CD4-positive, alpha-beta memory T cell (primary cell): ENCODE results near the gene ZNF316. TPM values are rescaled to one million over a fixed set of nuclear protein-coding genes. Genes with fewer than 3 reads are reported as not detected.

Source experiments
- CTCF ChIA-PET: fragments of 350-600 bp; sonication (Branson Sonifier 250); formaldehyde crosslinking; loops from one replicate; lab custom pipeline; 2021; ENCODE audit warnings: inconsistent platforms; ENCODE audit not compliant: partially characterized antibody; lab: Charles Lee
- POLR2A ChIA-PET: fragments of 350-600 bp; sonication (Branson Sonifier 250); formaldehyde crosslinking; loops from one replicate; lab custom pipeline; 2021; ENCODE audit not compliant: partially characterized antibody; lab: Charles Lee
- DNase-seq, 5 donors: peaks; one replicate each; pipeline versions ENCODE4 v3.0.0 to v3.0.0-alpha.2; 2020 to 2022; ENCODE audit warnings: mixed read lengths in 1 of 5
- H3K27ac ChIP-seq: one replicate; pipeline ENCODE4 v1.7.0; 2013; ENCODE audit warnings: low read depth, low read length
- H3K27me3 ChIP-seq: 2 replicates; pipeline ENCODE4 v1.7.0; 2013; ENCODE audit warnings: mild to moderate bottlenecking, low read length, moderate library complexity; ENCODE audit not compliant: insufficient read depth
- H3K36me3 ChIP-seq: 2 replicates; pipeline ENCODE4 v1.7.0; 2013; ENCODE audit warnings: mild to moderate bottlenecking, low read length, moderate library complexity; ENCODE audit not compliant: insufficient read depth
- H3K4me1 ChIP-seq: 2 replicates; pipeline ENCODE4 v1.7.0; 2013; ENCODE audit warnings: mild to moderate bottlenecking, low read length, moderate library complexity; ENCODE audit not compliant: insufficient read depth
- H3K4me3 ChIP-seq, 2 donors: one replicate each; pipeline ENCODE4 v1.7.0; 2013; ENCODE audit warnings: low read length in 2 of 2, mild to moderate bottlenecking in 1 of 2
- H3K9me3 ChIP-seq, 2 donors: one replicate each; pipeline ENCODE4 v1.7.0; 2013; ENCODE audit warnings: low read length in 2 of 2, control low read depth in 1 of 2; ENCODE audit not compliant: control insufficient read depth in 1 of 2
- H3K27ac Mint-ChIP-seq, 7 donors: one replicate each; pipeline ENCODE4 v1.8.0; 2020 to 2021; ENCODE audit warnings: mixed read lengths in 7 of 7, mild to moderate bottlenecking in 6 of 7, inconsistent platforms in 3 of 7, moderate library complexity in 3 of 7
- H3K27me3 Mint-ChIP-seq, 2 donors: one replicate each; pipeline ENCODE4 v1.8.0; 2020 to 2021; ENCODE audit warnings: mixed read lengths in 2 of 2
- H3K36me3 Mint-ChIP-seq, 2 donors: one replicate each; pipeline ENCODE4 v1.8.0; 2020 to 2021; ENCODE audit warnings: mixed read lengths in 2 of 2, inconsistent platforms in 1 of 2, mild to moderate bottlenecking in 1 of 2
- H3K4me1 Mint-ChIP-seq, 4 donors: one replicate each; pipeline ENCODE4 v1.8.0; 2020 to 2021; ENCODE audit warnings: mixed read lengths in 4 of 4, mild to moderate bottlenecking in 1 of 4
- H3K4me3 Mint-ChIP-seq, 8 donors: one replicate each; pipeline ENCODE4 v1.8.0; 2020 to 2021; ENCODE audit warnings: mixed read lengths in 8 of 8, mild to moderate bottlenecking in 7 of 8, moderate library complexity in 6 of 8, inconsistent platforms in 3 of 8
- H3K9me3 Mint-ChIP-seq, 8 donors: one replicate each; pipeline ENCODE4 v1.8.0; 2020 to 2021; ENCODE audit warnings: mixed read lengths in 8 of 8, mild to moderate bottlenecking in 5 of 8, inconsistent platforms in 3 of 8, moderate library complexity in 1 of 8
- intact Hi-C: fragments of 100-400 bp; cut with micrococcal nuclease; formaldehyde crosslinking; loops from one replicate; pipeline ENCODE4 v1.15.1; 2023
- polyA plus RNA-seq, 2 donors: library from polyadenylated mRNA; unstranded; fragments of 300-500 nt; fragmentation: Illumina TruSeq; gene quantifications; one replicate each; pipeline ENCODE4 v1.2.3, GENCODE V29; 2021
- total RNA-seq, 2 experiments: library from RNA; stranded (reverse); gene quantifications; one replicate each; pipeline ENCODE4 v1.2.3, GENCODE V29; 2021

Gene ZNF316
- total RNA-seq (10 to 100 TPM; 59.4 to 62.0 TPM), polyA plus RNA-seq (1 to 10 TPM in 1 of 2 donors, under 1 TPM in 1; 0.45 to 5.8 TPM)

- peaks cover 13 to 28% (median 24%) of the 10 kb centered on the region in 4 donors for H3K4me1 Mint-ChIP-seq
- peak within 1 kb of the TSS; percentile 78 to 95 (median 90) for H3K27ac Mint-ChIP-seq
- Histone ChIP-seq H3K27me3 (no peaks in the 10 kb centered on the region), H3K9me3 (no peaks in the 10 kb centered on the region), H3K4me3 (peak within 1 kb of the TSS in 1 of 2 donors; percentile 54), H3K27ac (peak within 1 kb of the TSS; percentile 63), H3K4me1 (peaks cover 20% of the 10 kb centered on the region), H3K36me3 (peaks cover 10% of the 10 kb centered on the region)
- peaks cover 20 to 30% of the 10 kb centered on the region in 2 donors for H3K36me3 Mint-ChIP-seq
- H3K27me3 Mint-ChIP-seq = no peaks in the 10 kb centered on the region
- H3K9me3 Mint-ChIP-seq = no peaks in the 10 kb centered on the region
- intact Hi-C loops = loop anchor here (1.0 to 2.0 kb wide), 2 partner anchors 47 to 70 kb away; partner anchors contain the start of genes INTS15 and ZNF12
- DNase-seq = peak in 4 of 5 donors; percentile 40 to 63 (median 47)
- peak within 1 kb of the TSS; percentile 84 to 90 (median 88) for H3K4me3 Mint-ChIP-seq
- ChIA-PET CTCF (no interaction called here), POLR2A (interaction anchor here (1.0 to 2.6 kb wide), 6 partner anchors 11 to 49 kb away, joined by 3 to 8 read pairs (median 4); partner anchors contain the start of gene INTS15)
These were observed at the start of gene ZNF316 for GRCh38 chr7:6636741-6637543. TSS of gene ZNF316 (plus strand) at chr7:6637318. CDS start at chr7:6642410, 5,092 bp downstream.

DNA sequence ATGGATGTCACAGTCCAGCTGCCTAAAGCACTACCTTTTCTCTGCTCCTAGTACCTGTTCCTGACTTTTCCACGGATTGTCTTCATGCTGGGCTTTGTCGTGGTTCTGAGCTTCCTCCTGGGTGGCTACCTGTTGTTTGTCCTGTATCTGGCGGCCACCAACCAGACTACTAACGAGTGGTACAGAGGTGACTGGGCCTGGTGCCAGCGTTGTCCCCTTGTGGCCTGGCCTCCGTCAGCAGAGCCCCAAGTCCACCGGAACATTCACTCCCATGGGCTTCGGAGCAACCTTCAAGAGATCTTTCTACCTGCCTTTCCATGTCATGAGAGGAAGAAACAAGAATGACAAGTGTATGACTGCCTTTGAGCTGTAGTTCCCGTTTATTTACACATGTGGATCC is 48.6 kb upstream of the ZNF316 start:
- ChIA-PET POLR2A (interaction anchor here (0.9 to 3.5 kb wide), 3 partner anchors 11 to 48 kb away, joined by 3 to 33 read pairs (median 3); partner anchors contain the start of gene ZDHHC4), CTCF (interaction anchor here (0.7 to 1.5 kb wide), 3 partner anchors 11 to 38 kb away, joined by 3 read pairs; partner anchors contain the start of gene ZDHHC4)
- peaks cover 23% of the 10 kb centered on the region for H3K4me1 ChIP-seq
- H3K27me3 ChIP-seq = no peaks in the 10 kb centered on the region
- peaks cover 9 to 37% (median 19%) of the 10 kb centered on the region in 4 donors for H3K4me1 Mint-ChIP-seq
- H3K9me3 Mint-ChIP-seq = no peaks in the 10 kb centered on the region
- H3K27me3 Mint-ChIP-seq = no peaks in the 10 kb centered on the region
- peak overlapping the region in 6 of 7 donors; percentile 36 to 94 (median 86) for H3K27ac Mint-ChIP-seq
- peak overlapping the region in 7 of 8 donors; percentile 26 to 75 (median 54) for H3K4me3 Mint-ChIP-seq
- no peak overlapping the region for H3K27ac ChIP-seq
- H3K9me3 ChIP-seq = no peaks in the 10 kb centered on the region
- DNase-seq = no peak
- H3K36me3 Mint-ChIP-seq = peaks cover 22 to 52% of the 10 kb centered on the region in 2 donors
- no peak overlapping the region for H3K4me3 ChIP-seq
- intact Hi-C loops = loop anchor here (5.0 kb wide), 1 partner anchor 269 kb away; no protein-coding TSS in a partner anchor
- peaks cover 36% of the 10 kb centered on the region for H3K36me3 ChIP-seq

GRCh38 chr7:6589151-6589828 is 47.8 kb upstream of the ZNF316 start:
- Mint-ChIP-seq H3K4me1 (peaks cover 10 to 40% (median 20%) of the 10 kb centered on the region in 4 donors), H3K36me3 (peaks cover 22 to 53% of the 10 kb centered on the region in 2 donors), H3K4me3 (peak overlapping the region; percentile 58 to 75 (median 68)), H3K27ac (peak overlapping the region in 6 of 7 donors; percentile 42 to 94 (median 86)), H3K9me3 (no peaks in the 10 kb centered on the region), H3K27me3 (no peaks in the 10 kb centered on the region)
- Histone ChIP-seq H3K27ac (no peak overlapping the region), H3K4me1 (peaks cover 23% of the 10 kb centered on the region), H3K9me3 (no peaks in the 10 kb centered on the region), H3K36me3 (peaks cover 36% of the 10 kb centered on the region), H3K4me3 (peak overlapping the region in 1 of 2 donors; percentile 92), H3K27me3 (no peaks in the 10 kb centered on the region)
- intact Hi-C loops = loop anchor here (5.0 kb wide), 1 partner anchor 268 kb away; no protein-coding TSS in a partner anchor
- no peak for DNase-seq
- ChIA-PET POLR2A (interaction anchor here (1.0 to 3.5 kb wide), 8 partner anchors 11 to 142 kb away, joined by 3 to 33 read pairs (median 4); partner anchors contain the start of genes DAGLB and ZDHHC4), CTCF (interaction anchor here (1.0 to 1.9 kb wide), 3 partner anchors 12 to 268 kb away, joined by 3 to 10 read pairs (median 3); partner anchors contain the start of gene ZDHHC4)

DNA sequence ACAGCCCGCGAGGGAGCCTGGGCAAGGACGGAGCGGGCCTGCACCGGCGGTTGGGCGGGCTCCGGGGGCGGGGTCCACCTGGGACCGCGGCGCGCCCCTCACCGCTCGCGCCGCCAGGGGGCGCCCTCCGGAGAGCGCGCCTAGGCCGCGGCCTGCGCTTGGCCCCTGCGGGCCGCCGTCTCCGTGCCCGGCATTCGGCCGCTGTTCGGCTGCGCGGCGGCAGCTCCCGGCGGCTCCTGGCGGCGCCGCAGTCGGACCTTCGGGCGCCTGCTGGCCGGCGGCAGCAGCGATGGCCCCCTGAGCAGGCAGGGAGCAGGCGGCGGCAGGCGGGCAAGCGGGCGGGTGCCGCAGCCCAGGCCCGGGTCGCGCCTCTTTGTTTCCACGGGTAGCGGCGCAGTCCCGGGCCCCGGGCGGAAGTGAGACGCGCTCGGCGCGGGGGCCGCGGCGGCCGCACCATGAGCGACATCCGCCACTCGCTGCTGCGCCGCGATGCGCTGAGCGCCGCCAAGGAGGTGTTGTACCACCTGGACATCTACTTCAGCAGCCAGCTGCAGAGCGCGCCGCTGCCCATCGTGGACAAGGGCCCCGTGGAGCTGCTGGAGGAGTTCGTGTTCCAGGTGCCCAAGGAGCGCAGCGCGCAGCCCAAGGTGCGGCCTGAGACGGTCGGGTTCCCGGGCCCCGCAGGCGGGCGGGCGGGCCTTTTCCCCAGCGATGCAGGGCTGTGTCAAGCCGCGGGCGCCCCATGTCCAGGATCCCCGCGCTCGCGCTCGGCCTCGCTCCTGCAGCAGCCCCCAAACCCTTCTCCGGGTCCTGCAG is 47.1 kb upstream of the ZNF316 start, which contains the start of gene INTS15:
INTS15 (plus strand) TSS at position 193 of the 816 bp plus-strand sequence; CDS start at position 456, 263 bp downstream.
- peak within 1 kb of the TSS; percentile 34 to 92 for H3K4me3 ChIP-seq
- peak; percentile 81 to 93 (median 89) for DNase-seq
- H3K36me3 ChIP-seq = peaks cover 35% of the 10 kb centered on the region
- H3K4me3 Mint-ChIP-seq = peak within 1 kb of the TSS; percentile 89 to 93 (median 91)
- no peaks in the 10 kb centered on the region for H3K27me3 Mint-ChIP-seq
- H3K27ac Mint-ChIP-seq = peak within 1 kb of the TSS; percentile 89 to 98 (median 94)
- peaks cover 22 to 49% of the 10 kb centered on the region in 2 donors for H3K36me3 Mint-ChIP-seq
- intact Hi-C loops = loop anchor here (1.0 to 5.0 kb wide), 6 partner anchors 13 to 733 kb away; partner anchors contain the start of genes ZDHHC4, ZNF12 and ZNF316
- ChIA-PET POLR2A (interaction anchor here (0.6 to 3.5 kb wide), 12 partner anchors 10 to 142 kb away, joined by 3 to 33 read pairs (median 3); partner anchors contain the start of genes DAGLB, ZDHHC4 and ZNF316), CTCF (interaction anchor here (0.9 to 2.5 kb wide), 8 partner anchors 12 to 268 kb away, joined by 3 to 10 read pairs (median 3); partner anchors contain the start of gene ZDHHC4)
- no peaks in the 10 kb centered on the region for H3K9me3 ChIP-seq
- peaks cover 23% of the 10 kb centered on the region for H3K4me1 ChIP-seq
- peaks cover 11 to 42% (median 20%) of the 10 kb centered on the region in 4 donors for H3K4me1 Mint-ChIP-seq
- H3K27me3 ChIP-seq = no peaks in the 10 kb centered on the region
- H3K9me3 Mint-ChIP-seq = no peaks in the 10 kb centered on the region
- H3K27ac ChIP-seq = peak within 1 kb of the TSS; percentile 72

GRCh38 chr7:6590645-6591110 is 46.4 kb upstream of the ZNF316 start:
- POLR2A ChIA-PET = interaction anchor here (0.6 to 3.5 kb wide), 9 partner anchors 10 to 112 kb away, joined by 3 to 33 read pairs (median 3); partner anchors contain the start of genes ZDHHC4 and ZNF316
- peaks cover 24 to 52% of the 10 kb centered on the region in 2 donors for H3K36me3 Mint-ChIP-seq

More at GRCh38 chr7:6590645-6591110, 46.4 kb upstream of the ZNF316 start:
- peaks cover 38% of the 10 kb centered on the region for H3K36me3 ChIP-seq
- Mint-ChIP-seq H3K27ac (peak overlapping the region; percentile 89 to 98 (median 94)), H3K4me1 (peaks cover 11 to 43% (median 20%) of the 10 kb centered on the region in 4 donors), H3K4me3 (peak overlapping the region; percentile 89 to 93 (median 91)), H3K27me3 (no peaks in the 10 kb centered on the region), H3K9me3 (no peaks in the 10 kb centered on the region)
- CTCF ChIA-PET = interaction anchor here (0.9 to 2.5 kb wide), 7 partner anchors 13 to 154 kb away, joined by 3 to 10 read pairs (median 3); partner anchors contain the start of gene ZDHHC4
- DNase-seq = no peak
- H3K27me3 ChIP-seq = no peaks in the 10 kb centered on the region
- H3K4me3 ChIP-seq = peak overlapping the region; percentile 34 to 92
- H3K9me3 ChIP-seq = no peaks in the 10 kb centered on the region
- H3K27ac ChIP-seq = peak overlapping the region; percentile 72
- peaks cover 23% of the 10 kb centered on the region for H3K4me1 ChIP-seq
- intact Hi-C loops = loop anchor here (1.0 to 5.0 kb wide), 5 partner anchors 13 to 734 kb away; partner anchors contain the start of genes ZDHHC4, ZNF12 and ZNF316
